ELR (cell line): ENCODE results near the gene RIMKLB.
"Not testable (repeated sequence)": the region's sequence is repeated elsewhere in the genome, so short reads cannot be mapped to it uniquely, and the experiment has no call there.

Experiments
- DNase-seq: peaks from one replicate; pipeline ENCODE4 v3.0.0-alpha.2; 2015; ENCODE audit warnings: low read depth

Gene RIMKLB

GRCh38 chr12:8695116-8695515, 2.7 kb upstream of the RIMKLB start:
- DNase-seq, result no peak

- no peak for DNase-seq
Measured at GRCh38 chr12:8696442-8697090, 1.2 kb upstream of the RIMKLB start.

DNA sequence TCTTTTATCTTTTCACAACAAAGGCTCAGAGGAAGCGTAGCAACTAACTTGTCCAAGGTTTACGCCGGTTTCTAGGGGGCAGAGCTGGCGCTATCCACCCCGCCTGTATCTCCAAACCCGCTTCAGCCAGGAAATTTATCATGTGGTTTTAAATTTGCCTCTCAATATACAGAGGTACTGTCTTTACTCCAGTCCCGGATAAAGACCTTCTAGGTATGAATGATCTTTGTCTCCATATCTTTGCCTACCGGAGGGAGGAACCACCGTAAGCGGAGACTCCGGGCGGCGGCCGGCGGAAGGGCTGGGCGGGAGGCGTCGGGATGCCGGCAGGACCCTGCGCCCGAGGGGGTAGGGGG, 693 bp upstream of the RIMKLB start:
- DNase-seq, result peak; percentile 44

DNA sequence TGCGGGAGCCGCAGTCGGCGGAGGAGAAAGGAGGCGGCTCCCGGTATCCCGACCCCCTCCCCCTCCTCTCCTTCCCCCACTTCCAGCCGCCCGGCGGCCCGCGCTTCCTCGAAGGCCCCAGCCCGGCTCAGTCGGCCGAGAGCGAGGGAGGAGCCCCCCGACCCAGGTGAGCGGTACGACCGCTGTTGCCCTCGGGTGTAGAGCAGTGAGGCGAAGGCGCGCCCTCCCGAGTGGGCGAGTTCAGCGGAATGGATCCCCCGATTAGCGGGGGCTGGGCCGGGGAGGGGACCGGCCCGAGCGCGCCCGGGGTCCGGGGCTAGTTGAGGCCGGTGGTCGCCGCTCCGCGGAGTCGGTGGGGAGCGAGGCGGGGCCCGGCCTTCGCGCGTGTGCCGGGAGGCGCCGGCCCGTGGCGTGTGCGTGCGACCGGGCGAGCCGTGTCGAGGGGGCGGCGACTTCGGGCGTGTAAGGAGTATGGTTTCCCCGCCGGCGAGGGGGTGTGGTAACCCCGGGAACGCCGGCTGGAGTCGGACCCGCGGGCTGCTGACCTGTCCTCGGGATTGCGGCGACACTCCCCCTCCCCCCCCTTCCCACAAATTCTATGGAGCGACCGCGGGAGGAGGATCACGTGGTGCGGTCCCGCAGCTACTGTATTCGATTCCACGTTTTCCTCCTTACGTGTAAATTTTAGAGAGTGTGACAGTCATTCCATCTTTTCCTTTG, 501 bp downstream of the RIMKLB start:
- DNase-seq, result peak; percentile 72

DNA sequence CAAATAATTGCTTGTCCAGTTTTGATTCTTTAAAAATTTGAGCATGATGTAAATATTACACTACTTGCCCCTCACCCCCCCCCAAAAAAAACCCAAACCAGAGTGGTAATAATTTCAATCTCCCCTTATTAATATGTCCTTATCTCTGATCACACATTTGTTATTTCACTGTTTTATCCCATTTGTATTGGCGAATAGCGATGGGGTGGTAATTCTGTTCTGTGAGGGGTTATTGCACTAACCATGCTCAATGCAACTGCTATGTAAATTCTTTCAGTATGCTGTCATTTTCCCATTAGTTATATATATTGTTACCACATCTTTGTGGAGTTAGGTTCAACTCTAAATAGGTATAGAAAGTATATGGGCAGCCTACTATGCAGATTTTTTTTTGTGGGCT, 1.1 kb downstream of the RIMKLB start:
- peak; percentile 66 for DNase-seq

DNA sequence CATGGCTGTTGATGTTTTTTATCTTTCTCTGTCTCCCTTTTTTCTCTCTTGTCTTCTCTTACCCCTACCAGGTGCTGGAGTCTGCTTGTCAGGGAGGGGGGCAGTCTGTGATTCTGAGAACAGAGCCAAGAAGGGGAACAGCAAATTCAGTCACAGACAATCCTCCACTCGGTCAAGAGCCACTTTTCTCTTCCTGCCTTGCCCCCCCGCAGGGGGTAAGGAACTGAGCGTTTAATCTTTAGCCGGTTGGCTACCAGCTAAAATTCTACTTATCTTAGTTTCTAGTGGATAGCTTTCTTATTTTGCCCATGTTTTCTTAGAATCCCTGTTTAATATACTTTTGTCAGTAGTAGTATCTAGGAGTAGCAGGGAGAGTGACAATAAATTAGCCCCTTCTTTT, 1.9 kb downstream of the RIMKLB start:
- DNase-seq, result no peak

DNA sequence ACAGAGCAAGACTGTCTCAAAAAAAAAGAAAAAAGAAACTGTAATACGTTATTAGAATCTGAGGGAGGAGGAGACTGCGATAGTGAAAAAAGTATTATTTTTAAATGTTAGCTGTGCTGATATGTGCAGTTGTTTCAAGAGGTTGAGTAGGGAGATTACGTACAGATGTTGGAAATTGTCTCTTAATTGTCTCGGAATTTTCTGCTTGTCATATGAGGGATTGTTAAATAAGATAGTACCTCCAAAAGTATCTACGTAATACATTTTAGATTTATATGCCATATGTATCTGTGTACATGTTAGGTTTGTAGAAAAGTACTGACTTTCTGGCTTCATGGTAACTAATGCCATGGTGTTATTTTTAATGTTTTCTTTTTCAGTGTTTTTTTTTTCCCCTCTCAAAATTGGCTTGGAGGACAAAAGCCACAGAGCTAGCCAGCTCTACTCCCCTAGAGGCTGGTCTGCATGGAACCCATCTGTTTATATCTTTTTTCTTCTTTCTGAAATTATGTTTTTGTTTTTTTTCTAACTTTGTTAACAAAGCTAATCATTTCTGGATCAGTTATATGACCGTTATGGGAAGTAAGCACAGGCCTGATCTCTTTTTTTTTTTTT, 3.4 kb downstream of the RIMKLB start:
- no peak for DNase-seq

DNA sequence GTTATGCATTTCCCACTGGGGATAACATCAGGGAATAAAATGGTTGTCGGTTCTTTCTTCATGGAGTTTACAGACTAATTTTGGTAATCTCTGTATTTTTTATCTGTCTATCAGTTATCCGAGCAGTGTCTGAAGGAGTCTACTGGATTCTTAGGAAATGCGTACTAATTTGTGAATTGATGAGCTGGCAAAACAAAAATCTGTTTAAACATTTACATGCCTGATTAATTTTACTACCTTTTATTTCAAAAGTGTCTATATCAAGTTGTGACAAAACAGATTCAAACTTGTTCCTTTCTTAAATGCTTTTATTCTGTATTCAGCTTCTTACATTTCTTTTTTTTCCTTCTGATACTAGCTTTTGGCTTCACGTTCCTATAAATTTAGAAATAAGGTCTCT, 4.4 kb downstream of the RIMKLB start:
- no peak for DNase-seq

DNA sequence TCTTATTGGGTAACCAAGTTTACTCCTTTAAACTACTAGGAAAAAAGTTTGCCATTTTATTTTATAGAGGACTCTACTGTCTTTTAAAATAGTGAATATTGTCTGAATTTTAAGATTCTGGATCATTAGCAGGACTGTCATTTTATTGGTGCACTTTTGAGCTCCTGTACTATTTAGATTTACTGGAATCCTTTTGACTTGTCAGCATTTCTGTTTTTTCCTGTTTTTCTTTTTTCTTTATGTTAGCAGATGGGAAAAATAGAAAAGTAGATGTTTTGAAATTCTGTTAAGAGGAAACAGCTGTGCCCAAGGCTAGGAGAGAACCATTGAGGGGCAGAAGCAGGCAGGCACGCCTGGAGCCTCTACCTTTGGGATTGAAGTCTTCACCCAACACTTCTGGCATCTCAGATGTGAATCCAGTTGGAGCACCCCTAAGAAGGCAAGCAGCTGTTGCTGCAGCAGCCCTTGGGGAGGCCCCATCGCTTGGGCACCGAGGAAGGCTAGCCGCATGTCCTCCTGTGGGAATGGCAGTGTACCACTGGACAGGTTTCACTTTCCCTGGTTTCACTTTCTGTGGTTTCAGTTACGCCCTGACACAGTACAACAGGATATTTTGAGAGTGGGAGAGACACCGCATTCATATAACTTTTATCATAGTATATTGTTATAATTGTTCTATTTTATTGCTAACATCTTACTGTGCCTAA, 11.5 kb downstream of the RIMKLB start:
- DNase-seq, result peak; percentile 5

DNA sequence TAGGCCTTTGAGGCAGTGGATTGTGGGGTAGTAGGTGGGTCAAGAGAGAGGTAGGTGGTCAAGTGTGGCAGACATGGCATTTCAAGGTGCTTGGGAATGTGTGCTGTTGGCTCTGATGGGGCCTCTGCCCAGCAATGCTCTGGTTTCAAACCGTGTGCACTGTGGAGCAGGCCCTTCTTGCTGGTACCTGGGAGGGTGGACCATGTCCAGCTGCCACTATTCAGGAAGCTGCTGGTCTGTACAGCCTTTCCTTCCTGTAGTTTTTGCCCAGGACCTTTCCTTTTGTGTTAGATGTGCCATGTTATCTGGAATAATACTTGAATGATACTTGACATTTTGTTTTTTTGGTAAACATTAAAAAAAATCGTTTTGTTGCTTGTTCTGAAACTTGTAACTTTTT, 14.8 kb downstream of the RIMKLB start:
- no peak for DNase-seq

GRCh38 chr12:8722286-8722800, 24.6 kb downstream of the RIMKLB start:
- DNase-seq, result no peak

GRCh38 chr12:8734873-8735381, 37.1 kb downstream of the RIMKLB start:
- no peak for DNase-seq

- peak; percentile 15 for DNase-seq
Measured at GRCh38 chr12:8742501-8742900, 44.7 kb downstream of the RIMKLB start.

DNA sequence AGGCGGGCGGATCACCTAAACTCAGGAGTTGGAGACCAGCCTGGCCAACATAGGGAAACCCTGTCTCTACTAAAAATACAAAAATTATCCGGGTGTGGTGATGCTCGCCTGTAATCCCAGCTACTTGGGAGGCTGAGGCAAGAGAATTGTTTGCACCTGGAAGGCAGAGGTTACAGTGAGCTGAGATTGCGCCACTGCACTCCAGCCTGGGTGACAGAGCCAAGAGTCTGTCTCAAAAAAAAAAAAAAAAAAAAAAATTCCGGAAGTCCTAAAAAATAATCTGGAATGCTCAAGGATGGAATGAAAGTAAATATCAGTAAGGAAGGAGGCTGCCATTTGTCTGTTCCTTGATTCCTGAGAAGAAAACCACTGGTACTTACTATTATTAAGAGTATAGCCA, 45.3 kb downstream of the RIMKLB start:
- not testable (repeated sequence) for DNase-seq

DNA sequence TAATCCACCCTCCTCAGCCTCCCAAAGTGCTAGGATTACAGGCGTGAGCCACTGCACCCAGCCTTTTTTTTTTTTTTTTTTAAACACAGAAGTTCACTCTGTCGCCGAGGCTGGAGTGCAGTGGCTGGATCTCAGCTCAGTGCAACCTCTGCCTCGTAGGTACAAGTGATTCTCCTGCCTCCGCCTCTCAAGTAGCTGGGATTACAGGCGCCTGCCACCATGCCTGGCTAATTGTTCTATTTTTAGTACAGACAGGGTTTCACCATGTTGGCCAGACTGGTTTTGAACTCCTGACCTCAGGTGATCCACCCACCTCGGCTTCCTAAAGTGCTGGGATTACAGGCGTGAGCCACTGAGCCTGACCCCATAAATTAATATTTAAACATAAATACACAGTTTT, 47.8 kb downstream of the RIMKLB start:
- DNase-seq, result not testable (repeated sequence)

GRCh38 chr12:8746046-8746445, 48.3 kb downstream of the RIMKLB start:
- no peak for DNase-seq

DNA sequence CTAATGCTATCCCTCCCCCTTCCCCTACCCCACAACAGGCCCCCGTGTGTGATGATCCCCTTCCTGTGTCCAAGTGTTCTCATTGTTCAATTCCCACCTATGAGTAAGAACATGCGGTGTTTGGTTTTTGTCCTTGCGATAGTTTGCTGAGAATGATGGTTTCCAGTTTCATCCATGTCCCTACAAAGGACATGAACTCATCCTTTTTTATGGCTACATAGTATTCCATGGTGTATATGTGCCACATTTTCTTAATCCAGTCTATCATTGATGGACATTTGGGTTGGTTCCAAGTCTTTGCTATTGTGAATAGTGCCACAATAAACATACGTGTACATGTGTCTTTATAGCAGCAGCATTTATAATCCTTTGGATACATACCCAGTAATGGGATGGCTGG, 62.3 kb downstream of the RIMKLB start:
- DNase-seq, result not testable (repeated sequence)

GRCh38 chr12:8762701-8763100, 64.9 kb downstream of the RIMKLB start:
- DNase-seq, result not testable (repeated sequence)

GRCh38 chr12:8766121-8766520, 68.3 kb downstream of the RIMKLB start:
- not testable (repeated sequence) for DNase-seq

- no peak for DNase-seq
Measured at GRCh38 chr12:8770499-8770898, 72.7 kb downstream of the RIMKLB start.

- no peak for DNase-seq
Measured at GRCh38 chr12:8771072-8771471, 73.3 kb downstream of the RIMKLB start.

GRCh38 chr12:8773461-8773860, 75.7 kb downstream of the RIMKLB start:
- DNase-seq, result no peak
